GM12801 (cell line): ENCODE results near the gene PPME1.

Experiments
- TF ChIP-seq, protein P1 (sequence below): IDR thresholded peaks from one replicate; pipeline ENCODE4 v1.5.1; 2011; ENCODE audit warnings: control low read depth; ENCODE audit not compliant: insufficient read length; ENCODE audit errors: extremely low read depth

The PPME1 gene

DNA sequence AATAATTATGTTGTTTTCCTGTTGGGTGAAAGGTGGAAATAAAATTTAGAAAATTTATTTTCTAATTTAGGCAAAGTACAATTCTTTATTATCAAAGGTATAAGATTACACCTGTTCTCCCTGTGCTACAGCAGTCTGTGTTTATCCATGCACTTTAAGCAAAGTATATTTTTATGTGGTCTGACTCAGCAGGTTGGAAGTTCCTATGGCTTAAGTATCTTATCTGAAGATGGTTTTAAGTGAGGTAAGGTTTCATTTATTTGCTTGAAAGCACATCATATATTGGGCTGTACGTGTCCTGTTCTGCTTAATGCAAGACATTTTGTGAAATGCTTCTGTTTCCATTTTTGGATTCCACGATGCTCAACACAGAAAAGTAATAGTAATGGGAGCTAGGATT is 14.6 kb downstream of the PPME1 start:
- TF ChIP-seq, protein P1, sequence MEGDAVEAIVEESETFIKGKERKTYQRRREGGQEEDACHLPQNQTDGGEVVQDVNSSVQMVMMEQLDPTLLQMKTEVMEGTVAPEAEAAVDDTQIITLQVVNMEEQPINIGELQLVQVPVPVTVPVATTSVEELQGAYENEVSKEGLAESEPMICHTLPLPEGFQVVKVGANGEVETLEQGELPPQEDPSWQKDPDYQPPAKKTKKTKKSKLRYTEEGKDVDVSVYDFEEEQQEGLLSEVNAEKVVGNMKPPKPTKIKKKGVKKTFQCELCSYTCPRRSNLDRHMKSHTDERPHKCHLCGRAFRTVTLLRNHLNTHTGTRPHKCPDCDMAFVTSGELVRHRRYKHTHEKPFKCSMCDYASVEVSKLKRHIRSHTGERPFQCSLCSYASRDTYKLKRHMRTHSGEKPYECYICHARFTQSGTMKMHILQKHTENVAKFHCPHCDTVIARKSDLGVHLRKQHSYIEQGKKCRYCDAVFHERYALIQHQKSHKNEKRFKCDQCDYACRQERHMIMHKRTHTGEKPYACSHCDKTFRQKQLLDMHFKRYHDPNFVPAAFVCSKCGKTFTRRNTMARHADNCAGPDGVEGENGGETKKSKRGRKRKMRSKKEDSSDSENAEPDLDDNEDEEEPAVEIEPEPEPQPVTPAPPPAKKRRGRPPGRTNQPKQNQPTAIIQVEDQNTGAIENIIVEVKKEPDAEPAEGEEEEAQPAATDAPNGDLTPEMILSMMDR: no peak

DNA sequence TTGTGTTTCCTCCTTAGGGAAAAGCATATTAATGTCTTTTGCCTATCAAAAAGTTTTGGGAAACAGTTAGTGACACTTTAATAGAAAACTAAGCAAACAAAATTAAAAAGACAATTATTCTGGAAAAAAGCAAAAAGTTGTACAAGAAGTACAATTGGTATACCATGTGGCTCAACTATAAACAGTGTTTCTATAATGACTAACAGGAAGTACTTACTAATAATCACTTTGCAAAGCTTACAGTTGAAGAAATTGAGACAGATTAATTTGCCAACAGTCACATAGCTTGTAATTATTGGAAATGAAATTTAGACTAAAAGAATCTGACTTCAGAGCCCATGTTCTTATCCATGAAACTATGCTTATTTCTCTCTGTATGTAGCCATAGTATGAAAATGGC is 24.7 kb downstream of the PPME1 start:
- TF ChIP-seq, protein P1: no peak

DNA sequence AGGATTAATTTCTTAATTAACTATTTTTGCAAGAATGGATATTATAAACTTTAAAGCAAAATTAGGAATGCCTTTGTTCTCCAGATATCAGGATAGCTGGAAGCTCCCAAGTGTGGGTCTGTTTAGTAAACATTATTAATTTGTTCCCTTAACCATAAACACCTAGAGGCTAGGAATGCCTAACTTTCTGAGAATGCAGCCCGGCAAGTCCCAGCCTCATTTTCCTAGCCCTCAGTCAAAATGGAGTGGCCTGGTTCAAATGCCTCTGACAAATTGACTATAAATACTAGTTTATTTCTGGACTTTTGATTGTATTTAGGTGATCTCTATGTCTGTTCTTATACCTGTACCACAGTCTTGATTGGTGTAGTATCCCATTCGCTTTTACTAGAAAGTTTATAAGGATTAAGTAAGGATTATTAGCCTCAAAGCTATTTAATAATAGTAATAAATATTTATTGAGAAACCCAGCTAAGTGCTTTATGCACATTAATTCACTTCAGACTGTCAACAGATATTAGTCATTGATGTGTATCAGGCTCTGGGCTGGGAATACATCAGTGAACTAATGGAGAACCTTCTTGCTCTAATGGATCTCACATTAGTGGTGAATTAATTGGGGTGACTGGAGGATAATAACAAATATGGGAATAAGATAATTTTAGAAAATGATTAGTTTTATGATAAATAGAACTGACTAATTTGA is 25.8 kb downstream of the PPME1 start:
- TF ChIP-seq, protein P1: no peak

DNA sequence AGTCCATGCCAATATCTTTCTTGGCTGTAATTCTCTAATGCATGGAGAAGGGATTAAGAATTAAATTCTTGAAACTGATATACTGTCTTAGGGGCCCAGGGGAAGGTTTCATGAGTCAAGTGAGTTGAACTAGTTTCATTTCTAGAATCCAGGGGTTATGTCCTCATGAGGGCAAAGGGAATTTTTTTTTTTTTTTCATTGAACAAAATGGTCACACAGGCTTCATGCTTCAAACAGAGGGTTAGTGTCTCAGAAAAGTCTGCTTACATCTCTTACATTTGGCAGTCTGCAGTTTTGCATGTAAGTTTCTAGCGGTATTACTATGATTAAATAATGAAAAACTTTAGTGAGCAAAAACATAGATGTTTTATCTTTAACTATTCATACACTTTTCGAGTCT is 32.9 kb downstream of the PPME1 start:
- TF ChIP-seq, protein P1: no peak

DNA sequence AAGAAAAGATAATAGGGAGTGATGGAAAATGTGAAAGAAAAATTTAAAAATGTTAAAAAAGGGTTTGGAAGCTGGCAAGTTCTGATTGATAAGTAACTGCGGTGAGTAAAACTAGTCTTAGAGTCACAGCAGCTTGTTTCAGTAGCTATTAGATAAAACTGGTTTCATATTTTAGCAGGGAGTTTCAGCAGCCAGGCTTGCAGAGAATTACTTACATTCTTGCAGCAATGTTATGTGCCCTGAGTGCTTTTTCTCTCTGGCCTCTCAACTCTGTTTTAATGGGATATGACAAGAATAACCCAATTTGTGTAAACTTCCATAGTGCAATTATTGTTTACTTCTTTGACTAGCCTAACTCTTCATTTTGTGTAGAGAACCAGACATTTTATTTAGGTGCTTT is 33.6 kb downstream of the PPME1 start:
- TF ChIP-seq, protein P1: no peak

DNA sequence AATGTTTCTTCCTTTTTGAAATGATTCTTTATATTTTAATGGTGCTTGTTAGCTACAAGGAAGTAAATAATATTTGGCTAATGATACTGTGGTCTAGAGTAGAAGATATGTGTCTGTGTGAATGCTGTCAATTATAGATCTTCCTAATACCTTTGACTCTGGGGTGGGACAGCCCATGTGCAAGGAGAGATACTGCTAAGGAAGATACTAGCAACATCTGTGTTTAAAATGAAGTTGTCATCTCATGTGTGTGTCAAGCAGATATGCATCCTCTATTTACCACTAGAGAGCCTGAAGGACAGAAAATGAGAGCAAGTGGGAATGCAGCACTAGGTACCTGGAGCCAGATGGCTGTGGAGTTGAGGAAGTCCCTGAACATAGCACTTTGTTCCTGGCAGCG is 34.1 kb downstream of the PPME1 start:
- TF ChIP-seq, protein P1: no peak

DNA sequence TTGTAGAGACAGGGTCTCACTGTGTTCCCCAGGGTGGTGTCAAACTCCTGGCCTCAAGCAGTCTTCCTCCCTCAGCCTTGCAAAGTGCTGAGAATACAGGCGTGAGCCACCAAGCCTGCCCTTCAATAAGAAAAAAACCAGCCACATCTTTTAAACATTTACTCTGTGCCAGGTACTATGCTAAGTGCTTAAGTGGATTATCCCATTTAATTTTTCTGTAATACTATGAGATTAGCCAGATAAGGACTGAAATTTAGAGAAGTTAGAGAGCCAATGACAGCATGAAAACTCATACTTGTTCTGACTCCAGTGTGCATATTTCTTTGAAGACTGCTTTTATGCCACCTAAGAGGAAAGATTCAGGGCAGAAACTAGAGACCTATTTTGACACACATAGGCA is 35.7 kb downstream of the PPME1 start:
- TF ChIP-seq, protein P1: no peak
